Tibial nerve (tissue), 4 donors: ENCODE results near the gene RIOX2.

ENCODE experiments used
- EP300 ChIP-seq, 2 donors: sonication (generic); formaldehyde crosslinking; IDR thresholded peaks; one replicate each; pipeline ENCODE4 v1.6.1; 2017; ENCODE audit warnings: antibody characterized with exemption in 2 of 2, mild to moderate bottlenecking in 1 of 2
- POLR2A ChIP-seq, 2 donors: fragments of 450-650 bp; IDR thresholded peaks; one replicate each; pipeline ENCODE4 v1.6.1; 2017; ENCODE audit warnings: antibody characterized with exemption in 2 of 2, mild to moderate bottlenecking in 2 of 2, moderate library complexity in 2 of 2
- TF ChIP-seq, protein P1 (sequence below), 5 experiments: fragments of 200-600 bp in 3 of 5; fragments of 450-650 bp in 2 of 5; sonication (generic) in 3 of 5; IDR thresholded peaks; one replicate each; pipeline ENCODE4 v1.5.1; 2016 to 2019; ENCODE audit warnings: antibody characterized with exemption in 5 of 5, mild to moderate bottlenecking in 3 of 5, moderate library complexity in 2 of 5

GRCh38 chr3:97958396-97958795 is 13.8 kb downstream of the RIOX2 start:
- TF ChIP-seq, protein P1, sequence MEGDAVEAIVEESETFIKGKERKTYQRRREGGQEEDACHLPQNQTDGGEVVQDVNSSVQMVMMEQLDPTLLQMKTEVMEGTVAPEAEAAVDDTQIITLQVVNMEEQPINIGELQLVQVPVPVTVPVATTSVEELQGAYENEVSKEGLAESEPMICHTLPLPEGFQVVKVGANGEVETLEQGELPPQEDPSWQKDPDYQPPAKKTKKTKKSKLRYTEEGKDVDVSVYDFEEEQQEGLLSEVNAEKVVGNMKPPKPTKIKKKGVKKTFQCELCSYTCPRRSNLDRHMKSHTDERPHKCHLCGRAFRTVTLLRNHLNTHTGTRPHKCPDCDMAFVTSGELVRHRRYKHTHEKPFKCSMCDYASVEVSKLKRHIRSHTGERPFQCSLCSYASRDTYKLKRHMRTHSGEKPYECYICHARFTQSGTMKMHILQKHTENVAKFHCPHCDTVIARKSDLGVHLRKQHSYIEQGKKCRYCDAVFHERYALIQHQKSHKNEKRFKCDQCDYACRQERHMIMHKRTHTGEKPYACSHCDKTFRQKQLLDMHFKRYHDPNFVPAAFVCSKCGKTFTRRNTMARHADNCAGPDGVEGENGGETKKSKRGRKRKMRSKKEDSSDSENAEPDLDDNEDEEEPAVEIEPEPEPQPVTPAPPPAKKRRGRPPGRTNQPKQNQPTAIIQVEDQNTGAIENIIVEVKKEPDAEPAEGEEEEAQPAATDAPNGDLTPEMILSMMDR (IDR thresholded peaks at IDR 0.05) = no peak
- TF ChIP-seq EP300 (IDR thresholded peaks at IDR 0.05) = no peak
- TF ChIP-seq POLR2A (IDR thresholded peaks at IDR 0.05) = no peak
